Panc1 (cell line): ENCODE data around the gene MYO3B. TPM values are rescaled to one million over a fixed set of nuclear protein-coding genes. Genes with fewer than 3 reads are reported as not detected.

Experiments
- ATAC-seq: fragments of 200-7000 bp; cut with Tn5 transposase; 2 replicates; pipeline ENCODE4 v1.9.1; 2020; ENCODE audit warnings: mild to moderate bottlenecking, moderate library complexity
- BruUV-seq: library from RNA; stranded (reverse); fragments of 400-500 nt; replicated peaks from 2 replicates; lab custom pipeline; 2021; lab: Mats Ljungman, UMichigan
- CTCF ChIA-PET: fragments of 300-600 bp; sonication (Branson Sonifier 250); formaldehyde crosslinking; loops from one replicate; lab custom pipeline; 2022; ENCODE audit warnings: antibody characterized with exemption; lab: Charles Lee
- POLR2A ChIA-PET: fragments of 300-600 bp; sonication (Branson Sonifier 250); formaldehyde crosslinking; loops from one replicate; lab custom pipeline; 2022; ENCODE audit warnings: antibody characterized with exemption; lab: Charles Lee
- DNase-seq: peaks from one replicate; pipeline ENCODE4 v3.0.0-alpha.2; 2010; ENCODE audit warnings: low read depth, low spot score
- H3K27ac ChIP-seq: 2 replicates; pipeline ENCODE4 v1.5.1; 2011; ENCODE audit warnings: mild to moderate bottlenecking, low read length, inconsistent platforms
- H3K27me3 ChIP-seq: fragments of 200-500 bp; sonication (Bioruptor generic); 2 replicates; pipeline ENCODE4 v1.6.0; 2014; ENCODE audit warnings: low read length, inconsistent platforms; ENCODE audit not compliant: control insufficient read depth, insufficient read depth
- H3K36me3 ChIP-seq: fragments of 200-500 bp; sonication (Bioruptor generic); 2 replicates; pipeline ENCODE4 v1.5.1; 2014; ENCODE audit warnings: inconsistent platforms, mild to moderate bottlenecking, low read length, moderate library complexity; ENCODE audit not compliant: control insufficient read depth, insufficient read depth
- H3K4me1 ChIP-seq: 2 replicates; pipeline ENCODE4 v1.5.1; 2011; ENCODE audit warnings: inconsistent platforms, mild to moderate bottlenecking, low read length, moderate library complexity; ENCODE audit not compliant: control insufficient read depth, insufficient read depth
- H3K4me3 ChIP-seq, 2 experiments: 2 replicates each; pipeline ENCODE4 v1.5.1; 2011 to 2012; ENCODE audit warnings: low read depth in 2 of 2, low read length in 2 of 2, mild to moderate bottlenecking in 2 of 2, inconsistent platforms in 1 of 2, moderate library complexity in 1 of 2
- H3K9me3 ChIP-seq: fragments of 200-500 bp; sonication (Bioruptor generic); 2 replicates; pipeline ENCODE4 v1.5.1; 2014; ENCODE audit warnings: low read depth, mild to moderate bottlenecking, inconsistent platforms, low read length, moderate library complexity; ENCODE audit not compliant: control insufficient read depth, insufficient read depth
- POLR2AphosphoS5 ChIP-seq: IDR thresholded peaks from 2 replicates; pipeline ENCODE4 v1.6.1; 2012; ENCODE audit warnings: mild to moderate bottlenecking, low read depth, low read length, moderate library complexity
- REST ChIP-seq, 2 experiments: IDR thresholded peaks; 2 replicates each; pipeline ENCODE4 v1.6.1; 2011 to 2012; ENCODE audit warnings: low read depth in 2 of 2, control low read depth in 1 of 2, low read length in 1 of 2, mild to moderate bottlenecking in 1 of 2, moderate library complexity in 1 of 2; ENCODE audit not compliant: insufficient read depth in 1 of 2
- SIN3A ChIP-seq: IDR thresholded peaks from 2 replicates; pipeline ENCODE4 v1.6.1; 2012; ENCODE audit warnings: low read depth, mild to moderate bottlenecking, low read length, moderate library complexity, borderline replicate concordance; ENCODE audit not compliant: insufficient read depth
- TCF7L2 ChIP-seq: IDR thresholded peaks from 2 replicates; pipeline ENCODE4 v1.6.1; 2011; ENCODE audit warnings: mild to moderate bottlenecking, low read depth, low read length, inconsistent platforms
- in situ Hi-C: cut with HindIII; loops from 2 replicates; pipeline ENCODE4 v1.10.0; 2016; ENCODE audit warnings: low sequenced_read_pairs, low pct_unique_long_range_greater_than_20kb
- intact Hi-C: fragments of 100-400 bp; cut with micrococcal nuclease; formaldehyde crosslinking; loops from one replicate; pipeline ENCODE4 v1.10.0; 2022; ENCODE audit not compliant: unreplicated experiment
- total RNA-seq: library from RNA; stranded (reverse); gene quantifications from one replicate; pipeline ENCODE4 v1.2.1, GENCODE V29; 2021; ENCODE audit not compliant: unreplicated experiment
- TF ChIP-seq, protein P1 (sequence below): fragments of 450-650 bp; IDR thresholded peaks from 2 replicates; pipeline ENCODE4 v1.5.1; 2017; ENCODE audit warnings: mild to moderate bottlenecking

Gene MYO3B
- total RNA-seq, 1 experiment from 2014 or later = 0.05 TPM

- Histone ChIP-seq H3K27me3 (peaks cover 2% of the 10 kb centered on the region; the same call in 1 of the 2 replicates), H3K4me1 (no peaks in the 10 kb centered on the region), H3K36me3 (no peaks in the 10 kb centered on the region), H3K9me3 (no peaks in the 10 kb centered on the region), H3K27ac (no peak overlapping the region), H3K4me3 (no peak overlapping the region)
- BruUV-seq = no TSS peak
- in situ Hi-C loops (no loop called here), intact Hi-C loops (no loop called here)
- ChIA-PET CTCF (no interaction called here), POLR2A (no interaction called here)
- DNase-seq (no peak), ATAC-seq (no peak)
- TF ChIP-seq REST (IDR thresholded peaks at IDR 0.05; ENCODE audit: insufficient read depth in 1 of 2, low read depth in 2 of 2, low read length in 1 of 2) = no peak
- TF ChIP-seq, protein P1, sequence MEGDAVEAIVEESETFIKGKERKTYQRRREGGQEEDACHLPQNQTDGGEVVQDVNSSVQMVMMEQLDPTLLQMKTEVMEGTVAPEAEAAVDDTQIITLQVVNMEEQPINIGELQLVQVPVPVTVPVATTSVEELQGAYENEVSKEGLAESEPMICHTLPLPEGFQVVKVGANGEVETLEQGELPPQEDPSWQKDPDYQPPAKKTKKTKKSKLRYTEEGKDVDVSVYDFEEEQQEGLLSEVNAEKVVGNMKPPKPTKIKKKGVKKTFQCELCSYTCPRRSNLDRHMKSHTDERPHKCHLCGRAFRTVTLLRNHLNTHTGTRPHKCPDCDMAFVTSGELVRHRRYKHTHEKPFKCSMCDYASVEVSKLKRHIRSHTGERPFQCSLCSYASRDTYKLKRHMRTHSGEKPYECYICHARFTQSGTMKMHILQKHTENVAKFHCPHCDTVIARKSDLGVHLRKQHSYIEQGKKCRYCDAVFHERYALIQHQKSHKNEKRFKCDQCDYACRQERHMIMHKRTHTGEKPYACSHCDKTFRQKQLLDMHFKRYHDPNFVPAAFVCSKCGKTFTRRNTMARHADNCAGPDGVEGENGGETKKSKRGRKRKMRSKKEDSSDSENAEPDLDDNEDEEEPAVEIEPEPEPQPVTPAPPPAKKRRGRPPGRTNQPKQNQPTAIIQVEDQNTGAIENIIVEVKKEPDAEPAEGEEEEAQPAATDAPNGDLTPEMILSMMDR = no peak
- TF ChIP-seq TCF7L2 = no peak
- TF ChIP-seq POLR2AphosphoS5 = no peak
- no peak for TF ChIP-seq SIN3A
Observed at GRCh38 chr2:170578606-170579005, 400.7 kb downstream of the MYO3B start.

DNA sequence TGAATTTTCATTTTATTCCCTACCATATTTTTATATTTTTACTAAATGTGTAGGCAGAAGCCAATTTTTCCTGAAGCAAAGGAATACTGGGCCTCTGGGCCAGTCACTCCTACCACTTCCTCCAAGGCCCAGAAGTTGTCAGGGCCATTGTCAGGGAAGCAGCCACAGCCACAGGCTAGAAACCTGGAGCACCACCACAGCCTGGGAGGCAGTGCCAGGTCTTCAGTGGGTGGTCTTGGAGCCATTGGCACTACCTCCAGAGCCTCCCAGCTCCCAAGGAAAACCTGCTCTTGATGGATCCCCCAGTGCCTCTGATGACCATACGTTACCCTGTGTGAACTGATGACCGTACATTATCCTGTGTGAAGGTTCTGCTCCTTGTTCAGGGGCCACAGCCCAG, 401.6 kb downstream of the MYO3B start:
- in situ Hi-C loops (no loop called here), intact Hi-C loops (no loop called here)
- no peaks in the 10 kb centered on the region for H3K36me3 ChIP-seq
- ATAC-seq (no peak), DNase-seq (no peak)
- BruUV-seq = no TSS peak
- TF ChIP-seq REST (IDR thresholded peaks at IDR 0.05; ENCODE audit: insufficient read depth in 1 of 2, low read depth in 2 of 2, low read length in 1 of 2) (no peak), TCF7L2 (no peak), SIN3A (no peak), POLR2AphosphoS5 (no peak)
- TF ChIP-seq, protein P1 = no peak
- CTCF ChIA-PET = no interaction called here
- no peak overlapping the region for H3K4me3 ChIP-seq
- H3K27me3 ChIP-seq = no peaks in the 10 kb centered on the region; the same call in 1 of the 2 replicates
- no peak overlapping the region for H3K27ac ChIP-seq
- POLR2A ChIA-PET = no interaction called here
- no peaks in the 10 kb centered on the region for H3K4me1 ChIP-seq
- no peaks in the 10 kb centered on the region for H3K9me3 ChIP-seq
